BE2C (cell line): ENCODE data around the gene C1orf141.

Experiments used
- DNase-seq: peaks from one replicate; pipeline ENCODE4 v3.0.0-alpha.2; 2020
- H3K27me3 ChIP-seq: fragments of 250-450 bp; sonication (Bioruptor Pico); 2 replicates; pipeline ENCODE4 v1.5.1; 2020; ENCODE audit warnings: mild to moderate bottlenecking
- H3K36me3 ChIP-seq: fragments of 250-450 bp; sonication (Bioruptor Pico); 2 replicates; pipeline ENCODE4 v1.5.1; 2020; ENCODE audit warnings: mild to moderate bottlenecking
- H3K4me1 ChIP-seq: fragments of 250-450 bp; sonication (Bioruptor Pico); 2 replicates; pipeline ENCODE4 v1.5.1; 2020
- H3K4me3 ChIP-seq: 2 replicates; pipeline ENCODE4 v1.5.1; 2011; ENCODE audit warnings: low read depth, low read length
- H3K9me3 ChIP-seq: fragments of 250-450 bp; sonication (Bioruptor Pico); 2 replicates; pipeline ENCODE4 v1.5.1; 2020
- TF ChIP-seq, protein P1 (sequence below): IDR thresholded peaks from 2 replicates; pipeline ENCODE4 v1.5.1; 2012; ENCODE audit warnings: mild to moderate bottlenecking, low read depth, low read length

C1orf141 gene

DNA sequence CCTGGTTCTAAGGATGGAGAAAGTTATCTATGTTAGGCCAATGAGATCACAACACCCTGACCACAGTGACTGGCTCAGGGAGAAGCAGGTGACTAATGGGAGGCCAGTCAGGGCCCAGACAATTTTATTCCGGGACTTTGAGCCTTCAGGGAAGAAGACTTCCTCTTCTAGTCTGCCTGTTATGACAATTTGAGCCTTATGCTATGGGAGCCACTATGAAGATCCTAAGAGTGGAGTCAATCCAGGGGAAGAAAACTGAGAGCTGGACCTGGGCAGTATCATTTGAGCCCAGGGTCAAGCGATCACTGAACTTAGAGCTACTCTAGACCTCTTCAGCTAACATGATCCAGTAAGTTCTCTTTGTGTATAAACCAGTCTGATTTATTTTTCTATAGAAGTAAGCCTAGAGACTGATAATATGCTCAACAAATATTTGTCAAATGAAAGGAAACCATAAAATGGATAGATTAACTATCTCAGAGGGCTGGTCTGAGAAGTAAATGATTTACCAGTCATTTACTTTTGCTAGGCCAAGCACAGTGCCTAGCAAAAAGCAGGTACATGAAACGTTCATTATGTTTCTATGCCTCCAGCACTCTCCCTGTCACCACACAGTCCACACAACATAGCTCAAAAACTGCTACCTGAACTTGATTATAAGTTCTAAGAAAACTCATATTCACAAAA, 4.2 kb upstream of the C1orf141 start:
- TF ChIP-seq, protein P1, sequence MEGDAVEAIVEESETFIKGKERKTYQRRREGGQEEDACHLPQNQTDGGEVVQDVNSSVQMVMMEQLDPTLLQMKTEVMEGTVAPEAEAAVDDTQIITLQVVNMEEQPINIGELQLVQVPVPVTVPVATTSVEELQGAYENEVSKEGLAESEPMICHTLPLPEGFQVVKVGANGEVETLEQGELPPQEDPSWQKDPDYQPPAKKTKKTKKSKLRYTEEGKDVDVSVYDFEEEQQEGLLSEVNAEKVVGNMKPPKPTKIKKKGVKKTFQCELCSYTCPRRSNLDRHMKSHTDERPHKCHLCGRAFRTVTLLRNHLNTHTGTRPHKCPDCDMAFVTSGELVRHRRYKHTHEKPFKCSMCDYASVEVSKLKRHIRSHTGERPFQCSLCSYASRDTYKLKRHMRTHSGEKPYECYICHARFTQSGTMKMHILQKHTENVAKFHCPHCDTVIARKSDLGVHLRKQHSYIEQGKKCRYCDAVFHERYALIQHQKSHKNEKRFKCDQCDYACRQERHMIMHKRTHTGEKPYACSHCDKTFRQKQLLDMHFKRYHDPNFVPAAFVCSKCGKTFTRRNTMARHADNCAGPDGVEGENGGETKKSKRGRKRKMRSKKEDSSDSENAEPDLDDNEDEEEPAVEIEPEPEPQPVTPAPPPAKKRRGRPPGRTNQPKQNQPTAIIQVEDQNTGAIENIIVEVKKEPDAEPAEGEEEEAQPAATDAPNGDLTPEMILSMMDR: no peak
- no peaks in the 10 kb centered on the region for H3K4me1 ChIP-seq
- no peaks in the 10 kb centered on the region for H3K36me3 ChIP-seq
- no peak overlapping the region for H3K4me3 ChIP-seq
- DNase-seq: no peak
- H3K9me3 ChIP-seq: no peaks in the 10 kb centered on the region
- H3K27me3 ChIP-seq: no peaks in the 10 kb centered on the region

DNA sequence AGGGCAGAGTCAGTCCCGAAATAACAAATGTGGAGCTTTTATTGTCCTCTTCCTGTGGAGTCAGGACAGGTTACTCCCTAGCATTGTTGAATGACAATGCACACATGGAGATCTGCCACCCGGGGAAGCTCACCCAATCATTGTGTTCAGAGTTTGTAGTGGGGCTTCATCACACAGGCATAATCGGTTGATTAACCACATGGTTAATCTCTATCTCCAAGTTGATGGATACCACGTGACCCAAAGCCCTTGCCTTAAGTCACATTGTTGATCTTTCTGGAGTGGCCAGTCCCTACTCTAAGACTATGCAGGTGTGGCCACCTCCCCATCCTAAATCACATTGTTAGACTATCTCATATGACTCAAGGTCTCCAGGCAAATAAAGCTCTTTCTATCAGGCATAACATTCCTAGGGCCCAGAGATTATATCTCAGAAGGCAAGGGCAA, 2.6 kb upstream of the C1orf141 start:
- TF ChIP-seq, protein P1: no peak
- no peak for DNase-seq
- H3K36me3 ChIP-seq: no peaks in the 10 kb centered on the region
- no peak overlapping the region for H3K4me3 ChIP-seq
- H3K9me3 ChIP-seq: no peaks in the 10 kb centered on the region
- H3K27me3 ChIP-seq: no peaks in the 10 kb centered on the region
- H3K4me1 ChIP-seq: no peaks in the 10 kb centered on the region

DNA sequence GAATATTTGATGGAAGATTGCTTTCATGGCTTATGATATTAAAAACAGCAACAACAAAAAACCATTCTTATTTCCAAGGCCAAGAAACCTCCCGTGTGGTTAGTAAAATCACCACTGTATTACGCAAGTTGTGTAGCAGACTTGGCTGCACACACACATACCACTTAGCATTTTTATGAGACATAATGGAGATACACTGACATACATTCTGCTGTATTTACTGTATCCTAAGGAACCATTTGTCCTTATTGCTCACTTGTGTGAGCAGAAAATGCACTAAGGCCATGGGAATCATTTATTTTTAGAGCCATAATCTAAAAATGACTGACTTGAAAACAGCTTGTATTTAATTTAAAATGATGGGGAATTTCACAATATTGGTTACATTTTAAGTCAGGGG, 584 bp upstream of the C1orf141 start:
- TF ChIP-seq, protein P1: no peak
- no peaks in the 10 kb centered on the region for H3K4me1 ChIP-seq
- DNase-seq: no peak
- H3K9me3 ChIP-seq: no peaks in the 10 kb centered on the region
- H3K27me3 ChIP-seq: no peaks in the 10 kb centered on the region
- no peak overlapping the region for H3K4me3 ChIP-seq
- no peaks in the 10 kb centered on the region for H3K36me3 ChIP-seq

DNA sequence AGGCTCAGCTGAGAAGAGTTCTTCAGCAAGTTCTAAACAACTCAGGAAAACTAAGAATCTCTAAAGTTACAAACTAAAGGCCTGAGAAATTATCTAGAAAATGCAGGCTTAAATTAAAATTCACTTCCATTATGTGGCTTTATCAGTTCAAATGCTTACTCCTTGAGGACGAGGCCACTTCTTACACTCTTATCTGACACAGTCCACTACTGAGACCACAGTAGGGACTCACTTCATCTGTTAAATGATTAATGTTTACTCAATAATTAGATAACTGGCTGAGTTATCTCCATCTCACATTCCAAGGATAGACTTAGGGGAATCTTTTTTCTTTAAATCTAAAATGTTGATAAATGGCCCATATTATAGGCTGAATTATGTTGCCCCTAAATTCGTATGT, 1.6 kb downstream of the C1orf141 start:
- no peak for DNase-seq
- no peaks in the 10 kb centered on the region for H3K9me3 ChIP-seq
- H3K36me3 ChIP-seq: no peaks in the 10 kb centered on the region
- H3K4me3 ChIP-seq: no peak overlapping the region
- TF ChIP-seq, protein P1: no peak
- H3K27me3 ChIP-seq: no peaks in the 10 kb centered on the region
- no peaks in the 10 kb centered on the region for H3K4me1 ChIP-seq

DNA sequence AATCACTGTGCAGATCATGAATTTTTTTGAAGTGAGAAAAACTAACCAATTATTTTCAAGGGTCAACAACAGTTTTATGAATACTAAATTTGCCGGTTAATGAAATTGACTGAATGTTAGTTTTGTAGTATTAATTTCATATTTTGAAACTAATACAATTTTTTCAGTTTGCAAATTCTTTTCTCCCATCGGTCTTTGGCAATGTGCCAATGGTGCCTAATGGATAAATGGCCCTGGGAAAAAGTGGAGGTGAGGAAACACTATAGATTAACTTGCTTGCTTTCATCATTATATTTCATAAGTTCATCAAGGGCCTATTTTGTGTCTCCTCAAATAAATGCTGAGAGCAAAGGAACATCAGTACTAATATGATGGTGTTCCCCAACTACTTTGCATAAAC, 4.1 kb downstream of the C1orf141 start:
- DNase-seq: no peak
- no peaks in the 10 kb centered on the region for H3K36me3 ChIP-seq
- no peak overlapping the region for H3K4me3 ChIP-seq
- H3K27me3 ChIP-seq: no peaks in the 10 kb centered on the region
- H3K4me1 ChIP-seq: no peaks in the 10 kb centered on the region
- no peaks in the 10 kb centered on the region for H3K9me3 ChIP-seq
- TF ChIP-seq, protein P1: no peak

DNA sequence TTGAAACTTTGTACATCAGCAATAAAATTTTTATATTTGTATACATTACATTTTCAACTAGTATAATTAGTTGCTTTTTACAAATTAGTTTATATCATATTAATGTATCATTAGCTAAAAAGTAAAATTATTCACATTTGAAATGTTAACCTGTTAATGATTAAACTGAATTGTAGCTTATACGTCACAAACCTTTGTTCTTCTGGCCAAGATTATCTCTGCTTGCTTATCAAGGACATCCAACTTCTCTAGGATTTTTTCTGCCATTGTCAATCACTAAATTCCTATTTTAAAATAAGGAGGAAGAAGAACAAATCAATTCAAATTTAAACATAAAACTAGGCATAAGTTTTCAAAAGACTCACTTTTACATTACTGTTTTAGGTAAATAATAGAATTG, 7.8 kb downstream of the C1orf141 start:
- Histone ChIP-seq H3K36me3 (no peaks in the 10 kb centered on the region), H3K27me3 (no peaks in the 10 kb centered on the region), H3K9me3 (no peaks in the 10 kb centered on the region), H3K4me3 (no peak overlapping the region), H3K4me1 (no peaks in the 10 kb centered on the region)
- no peak for DNase-seq
- TF ChIP-seq, protein P1: no peak
